B cell (primary cell): Measurements from ENCODE around the gene ANK2.

Experiments used
- EZH2 ChIP-seq: IDR thresholded peaks from 2 replicates; pipeline ENCODE4 v1.6.1; 2012; ENCODE audit warnings: borderline replicate concordance, low read depth, mild to moderate bottlenecking, moderate library complexity, low read length; ENCODE audit not compliant: insufficient read depth, poor library complexity, severe bottlenecking
- TF ChIP-seq, protein P1 (sequence below): fragments of 200-600 bp; IDR thresholded peaks from one replicate; pipeline ENCODE4 v1.8.0; 2022; ENCODE audit warnings: antibody characterized with exemption, mild to moderate bottlenecking

DNA sequence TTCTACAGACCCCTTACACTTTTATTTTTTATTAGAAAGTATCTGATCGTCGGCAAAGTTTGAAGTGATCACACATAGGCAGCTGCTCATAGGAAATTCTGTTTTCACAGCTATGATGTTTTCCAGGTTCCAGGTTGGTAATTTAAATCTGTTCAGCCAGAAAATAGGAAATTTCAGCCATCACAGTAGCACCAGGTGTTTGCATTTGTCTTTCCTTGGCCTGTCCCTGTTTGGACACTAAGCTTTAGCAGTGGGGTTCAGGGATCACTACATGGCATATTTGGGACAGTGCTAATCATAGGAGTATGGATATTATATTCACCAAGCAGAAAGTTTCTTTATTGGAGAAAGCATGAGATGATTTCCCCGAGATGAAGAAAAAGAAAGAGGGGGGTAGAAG lies 92.9 kb downstream of the ANK2 start:
- TF ChIP-seq, protein P1, sequence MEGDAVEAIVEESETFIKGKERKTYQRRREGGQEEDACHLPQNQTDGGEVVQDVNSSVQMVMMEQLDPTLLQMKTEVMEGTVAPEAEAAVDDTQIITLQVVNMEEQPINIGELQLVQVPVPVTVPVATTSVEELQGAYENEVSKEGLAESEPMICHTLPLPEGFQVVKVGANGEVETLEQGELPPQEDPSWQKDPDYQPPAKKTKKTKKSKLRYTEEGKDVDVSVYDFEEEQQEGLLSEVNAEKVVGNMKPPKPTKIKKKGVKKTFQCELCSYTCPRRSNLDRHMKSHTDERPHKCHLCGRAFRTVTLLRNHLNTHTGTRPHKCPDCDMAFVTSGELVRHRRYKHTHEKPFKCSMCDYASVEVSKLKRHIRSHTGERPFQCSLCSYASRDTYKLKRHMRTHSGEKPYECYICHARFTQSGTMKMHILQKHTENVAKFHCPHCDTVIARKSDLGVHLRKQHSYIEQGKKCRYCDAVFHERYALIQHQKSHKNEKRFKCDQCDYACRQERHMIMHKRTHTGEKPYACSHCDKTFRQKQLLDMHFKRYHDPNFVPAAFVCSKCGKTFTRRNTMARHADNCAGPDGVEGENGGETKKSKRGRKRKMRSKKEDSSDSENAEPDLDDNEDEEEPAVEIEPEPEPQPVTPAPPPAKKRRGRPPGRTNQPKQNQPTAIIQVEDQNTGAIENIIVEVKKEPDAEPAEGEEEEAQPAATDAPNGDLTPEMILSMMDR: no peak
- TF ChIP-seq EZH2: no peak
